GM12878 (cell line): Measurements from ENCODE around the gene EEF1A2. TPM values are rescaled to one million over a fixed set of nuclear protein-coding genes. Genes with fewer than 3 reads are reported as not detected.

Source experiments
- CHD2 ChIP-seq: IDR thresholded peaks from 2 replicates; pipeline ENCODE4 v1.6.1; 2011; ENCODE audit warnings: low read depth, low read length, improper control_type of control experiment, borderline replicate concordance
- CREM ChIP-seq: IDR thresholded peaks from 2 replicates; pipeline ENCODE4 v1.6.1; 2014; ENCODE audit warnings: antibody characterized with exemption, low read depth
- EGR1 ChIP-seq, 2 experiments: IDR thresholded peaks; 1 replicate in 1 of 2; 2 replicates in 1 of 2; pipeline ENCODE4 v1.6.1; 2011 to 2012; ENCODE audit warnings: low read depth in 2 of 2, low read length in 2 of 2, borderline replicate concordance in 1 of 2, mild to moderate bottlenecking in 1 of 2, moderate library complexity in 1 of 2
- HDAC2 ChIP-seq: fragments of 200-600 bp; sonication (generic); IDR thresholded peaks from 2 replicates; pipeline ENCODE4 v1.6.1; 2017
- IKZF1 ChIP-seq: fragments of 450-650 bp; conservative IDR thresholded peaks from 2 replicates; pipeline ENCODE4 v1.6.1; 2017; ENCODE audit warnings: antibody characterized with exemption, mild to moderate bottlenecking
- MEF2B ChIP-seq: fragments of 450-650 bp; IDR thresholded peaks from 2 replicates; pipeline ENCODE4 v1.6.1; 2018; ENCODE audit warnings: mild to moderate bottlenecking, moderate library complexity; ENCODE audit not compliant: partially characterized antibody, poor library complexity, severe bottlenecking
- MTA2 ChIP-seq: fragments of 450-650 bp; IDR thresholded peaks from 2 replicates; pipeline ENCODE4 v1.6.1; 2016; ENCODE audit warnings: low read depth, mild to moderate bottlenecking, moderate library complexity
- NR2C1 ChIP-seq: fragments of 450-650 bp; IDR thresholded peaks from 2 replicates; pipeline ENCODE4 v1.6.1; 2017; ENCODE audit warnings: antibody characterized with exemption, mild to moderate bottlenecking, moderate library complexity
- NR2C2 ChIP-seq: IDR thresholded peaks from 2 replicates; pipeline ENCODE4 v1.6.1; 2011; ENCODE audit warnings: borderline replicate concordance, low read depth; ENCODE audit not compliant: control insufficient read depth, insufficient read length
- RAD21 ChIP-seq: IDR thresholded peaks from 2 replicates; pipeline ENCODE4 v1.6.1; 2011; ENCODE audit warnings: mild to moderate bottlenecking, low read depth, low read length, moderate library complexity; ENCODE audit not compliant: insufficient read depth
- SIX5 ChIP-seq: IDR thresholded peaks from 2 replicates; pipeline ENCODE4 v1.6.1; 2011; ENCODE audit warnings: mild to moderate bottlenecking, low read depth, low read length, moderate library complexity; ENCODE audit not compliant: severe bottlenecking
- SMAD5 ChIP-seq: IDR thresholded peaks from 2 replicates; pipeline ENCODE4 v1.6.1; 2016; ENCODE audit warnings: antibody characterized with exemption, low read depth
- SMARCA5 ChIP-seq: fragments of 450-650 bp; IDR thresholded peaks from 2 replicates; pipeline ENCODE4 v1.6.1; 2017; ENCODE audit warnings: mild to moderate bottlenecking
- SMC3 ChIP-seq: IDR thresholded peaks from 2 replicates; pipeline ENCODE4 v1.6.1; 2011; ENCODE audit warnings: low read length, improper control_type of control experiment, borderline replicate concordance
- TCF12 ChIP-seq: IDR thresholded peaks from 2 replicates; pipeline ENCODE4 v1.6.1; 2011; ENCODE audit warnings: low read depth, mild to moderate bottlenecking, low read length
- YBX1 ChIP-seq: fragments of 450-650 bp; IDR thresholded peaks from 2 replicates; pipeline ENCODE4 v1.6.1; 2016; ENCODE audit warnings: antibody characterized with exemption
- ZBED1 ChIP-seq: IDR thresholded peaks from 2 replicates; pipeline ENCODE4 v1.6.1; 2016; ENCODE audit warnings: borderline replicate concordance
- ZNF217 ChIP-seq: fragments of 450-650 bp; IDR thresholded peaks from 2 replicates; pipeline ENCODE4 v1.6.1; 2017; ENCODE audit warnings: antibody characterized with exemption, mild to moderate bottlenecking
- ZSCAN29 ChIP-seq: fragments of 450-650 bp; IDR thresholded peaks from 2 replicates; pipeline ENCODE4 v1.6.1; 2017; ENCODE audit warnings: mild to moderate bottlenecking, moderate library complexity
- polyA plus RNA-seq, 11 experiments: library from polyadenylated mRNA; depleted of rRNA in 4 of 11; unstranded in 6 of 11; stranded (reverse) in 5 of 11; fragments of >200 nt; fragmentation: Nextera tagmentation in 4 of 11; fragmentation: Illumina TruSeq in 1 of 11; extraction: Ambion mirVana in 4 of 11; extraction: Trizol in 1 of 11; gene quantifications; 1 replicate in 1 of 11; 2 replicates in 10 of 11; pipeline versions ENCODE4 v1.2.1 to v1.2.3, GENCODE V29; 2011 to 2016; ENCODE audit warnings: inconsistent platforms in 2 of 11, missing spikeins in 2 of 11, low read depth in 1 of 11
- total RNA-seq, 4 experiments: library from RNA; depleted of rRNA in 3 of 4; stranded (reverse); fragments of >200 nt in 3 of 4; fragmentation: Illumina TruSeq in 1 of 4; extraction: Trizol in 1 of 4; gene quantifications; 2 replicates each; pipeline versions ENCODE4 v1.2.1 to v1.2.3, GENCODE V29; 2013 to 2021
- TF ChIP-seq, protein P1 (sequence below): fragments of 450-650 bp; IDR thresholded peaks from 2 replicates; pipeline ENCODE4 v1.6.1; 2017; ENCODE audit warnings: mild to moderate bottlenecking
- TF ChIP-seq, protein P2 (sequence below): fragments of 450-650 bp; IDR thresholded peaks from 2 replicates; pipeline ENCODE4 v1.6.1; 2017; ENCODE audit warnings: mild to moderate bottlenecking, low read depth, inconsistent platforms; ENCODE audit not compliant: poor library complexity, severe bottlenecking
- TF ChIP-seq, protein P3 (sequence below): IDR thresholded peaks from 2 replicates; pipeline ENCODE4 v1.6.1; 2011; ENCODE audit warnings: low read depth, mild to moderate bottlenecking, low read length, moderate library complexity, borderline replicate concordance; ENCODE audit errors: extremely low read depth
- TF ChIP-seq, protein P4 (sequence below): fragments of 450-650 bp; IDR thresholded peaks from 2 replicates; pipeline ENCODE4 v1.6.1; 2014; ENCODE audit warnings: mild to moderate bottlenecking
- TF ChIP-seq, protein P5 (sequence below): IDR thresholded peaks from 2 replicates; pipeline ENCODE4 v1.6.1; 2012; ENCODE audit warnings: low read length, inconsistent platforms

The EEF1A2 gene
- total and polyA plus RNA-seq, 10 of the 15 experiments (the other 5 are each of a cell fraction or from before 2014, with no cell fraction given), result 0.56 TPM; not detected in 9

DNA sequence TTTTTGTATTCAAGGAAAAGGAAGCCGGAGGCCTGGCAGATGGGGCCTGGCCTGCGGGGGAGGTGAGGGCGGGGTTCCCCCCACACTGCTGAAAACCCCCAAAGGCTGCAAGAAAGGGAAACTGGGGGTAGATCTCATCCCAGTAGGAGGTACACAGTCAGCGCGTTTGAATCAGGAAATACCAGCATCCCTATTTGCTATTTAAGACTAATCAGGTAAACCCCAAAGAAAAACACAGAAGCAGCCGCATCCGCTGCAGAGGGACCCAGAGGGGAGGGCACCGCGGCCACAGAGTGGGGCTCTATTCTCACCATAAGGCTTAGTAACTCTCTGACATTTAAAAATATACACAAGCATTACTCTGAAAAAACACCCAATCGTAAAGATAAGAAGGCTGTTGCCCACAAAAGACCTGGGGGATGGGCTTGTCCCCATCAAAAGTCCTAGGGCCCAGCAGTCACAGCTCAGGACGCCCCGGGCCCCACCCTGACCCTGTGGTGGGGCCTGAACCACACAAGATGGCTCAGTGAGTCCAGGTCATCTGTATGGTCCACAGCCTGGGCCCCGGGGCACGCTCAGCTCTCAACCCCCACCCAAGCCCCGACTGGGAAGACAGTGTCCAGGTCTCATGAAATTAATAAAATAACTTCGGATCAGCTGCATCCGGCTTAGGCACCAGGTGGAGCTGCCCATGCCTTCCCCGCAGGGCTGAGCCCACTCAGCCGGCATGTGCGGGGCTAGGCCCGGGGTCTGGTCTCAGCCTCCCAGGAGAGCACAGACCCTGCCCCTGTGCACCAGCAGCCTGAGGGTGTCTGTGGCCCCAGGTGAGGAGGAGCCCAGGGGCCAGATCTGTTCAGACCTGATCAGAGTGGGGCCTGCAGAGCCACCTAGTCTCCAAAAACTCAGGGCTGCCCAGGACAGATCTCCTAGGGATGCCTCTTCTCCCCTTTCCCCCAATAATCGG is 57.5 kb downstream of the EEF1A2 start (continued):
- TF ChIP-seq, protein P1, sequence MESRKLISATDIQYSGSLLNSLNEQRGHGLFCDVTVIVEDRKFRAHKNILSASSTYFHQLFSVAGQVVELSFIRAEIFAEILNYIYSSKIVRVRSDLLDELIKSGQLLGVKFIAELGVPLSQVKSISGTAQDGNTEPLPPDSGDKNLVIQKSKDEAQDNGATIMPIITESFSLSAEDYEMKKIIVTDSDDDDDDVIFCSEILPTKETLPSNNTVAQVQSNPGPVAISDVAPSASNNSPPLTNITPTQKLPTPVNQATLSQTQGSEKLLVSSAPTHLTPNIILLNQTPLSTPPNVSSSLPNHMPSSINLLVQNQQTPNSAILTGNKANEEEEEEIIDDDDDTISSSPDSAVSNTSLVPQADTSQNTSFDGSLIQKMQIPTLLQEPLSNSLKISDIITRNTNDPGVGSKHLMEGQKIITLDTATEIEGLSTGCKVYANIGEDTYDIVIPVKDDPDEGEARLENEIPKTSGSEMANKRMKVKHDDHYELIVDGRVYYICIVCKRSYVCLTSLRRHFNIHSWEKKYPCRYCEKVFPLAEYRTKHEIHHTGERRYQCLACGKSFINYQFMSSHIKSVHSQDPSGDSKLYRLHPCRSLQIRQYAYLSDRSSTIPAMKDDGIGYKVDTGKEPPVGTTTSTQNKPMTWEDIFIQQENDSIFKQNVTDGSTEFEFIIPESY, result no peak
- TF ChIP-seq CREM (no peak), SIX5 (no peak), TCF12 (0 out of 2 replicates have a peak, but pooled peaks have one; percentile 14), RAD21 (0 out of 2 replicates have a peak, but pooled peaks have one; percentile 2), MEF2B (peak; percentile 25), SMC3 (no peak), ZBED1 (no peak), MTA2 (peak; percentile 30; the same call in 1 of the 2 replicates), SMARCA5 (no peak), EGR1 (IDR thresholded peaks at IDR 0.05; ENCODE audit: borderline replicate concordance in 1 of 2, low read depth in 2 of 2, low read length in 2 of 2) (peak in 1 of 2 experiments; percentile 88; a peak in 2 of 3 replicates), ZSCAN29 (no peak), ZNF217 (no peak), NR2C2 (no peak), SMAD5 (no peak), CHD2 (no peak), YBX1 (no peak), HDAC2 (no peak), NR2C1 (no peak), IKZF1 (peak; percentile 38; the same call in 1 of the 2 replicates)
- TF ChIP-seq, protein P2, sequence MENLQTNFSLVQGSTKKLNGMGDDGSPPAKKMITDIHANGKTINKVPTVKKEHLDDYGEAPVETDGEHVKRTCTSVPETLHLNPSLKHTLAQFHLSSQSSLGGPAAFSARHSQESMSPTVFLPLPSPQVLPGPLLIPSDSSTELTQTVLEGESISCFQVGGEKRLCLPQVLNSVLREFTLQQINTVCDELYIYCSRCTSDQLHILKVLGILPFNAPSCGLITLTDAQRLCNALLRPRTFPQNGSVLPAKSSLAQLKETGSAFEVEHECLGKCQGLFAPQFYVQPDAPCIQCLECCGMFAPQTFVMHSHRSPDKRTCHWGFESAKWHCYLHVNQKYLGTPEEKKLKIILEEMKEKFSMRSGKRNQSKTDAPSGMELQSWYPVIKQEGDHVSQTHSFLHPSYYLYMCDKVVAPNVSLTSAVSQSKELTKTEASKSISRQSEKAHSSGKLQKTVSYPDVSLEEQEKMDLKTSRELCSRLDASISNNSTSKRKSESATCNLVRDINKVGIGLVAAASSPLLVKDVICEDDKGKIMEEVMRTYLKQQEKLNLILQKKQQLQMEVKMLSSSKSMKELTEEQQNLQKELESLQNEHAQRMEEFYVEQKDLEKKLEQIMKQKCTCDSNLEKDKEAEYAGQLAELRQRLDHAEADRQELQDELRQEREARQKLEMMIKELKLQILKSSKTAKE, result no peak
- TF ChIP-seq, protein P3, sequence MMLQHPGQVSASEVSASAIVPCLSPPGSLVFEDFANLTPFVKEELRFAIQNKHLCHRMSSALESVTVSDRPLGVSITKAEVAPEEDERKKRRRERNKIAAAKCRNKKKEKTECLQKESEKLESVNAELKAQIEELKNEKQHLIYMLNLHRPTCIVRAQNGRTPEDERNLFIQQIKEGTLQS, result no peak
- TF ChIP-seq, protein P4, sequence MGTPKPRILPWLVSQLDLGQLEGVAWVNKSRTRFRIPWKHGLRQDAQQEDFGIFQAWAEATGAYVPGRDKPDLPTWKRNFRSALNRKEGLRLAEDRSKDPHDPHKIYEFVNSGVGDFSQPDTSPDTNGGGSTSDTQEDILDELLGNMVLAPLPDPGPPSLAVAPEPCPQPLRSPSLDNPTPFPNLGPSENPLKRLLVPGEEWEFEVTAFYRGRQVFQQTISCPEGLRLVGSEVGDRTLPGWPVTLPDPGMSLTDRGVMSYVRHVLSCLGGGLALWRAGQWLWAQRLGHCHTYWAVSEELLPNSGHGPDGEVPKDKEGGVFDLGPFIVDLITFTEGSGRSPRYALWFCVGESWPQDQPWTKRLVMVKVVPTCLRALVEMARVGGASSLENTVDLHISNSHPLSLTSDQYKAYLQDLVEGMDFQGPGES, result no peak
- TF ChIP-seq, protein P5, sequence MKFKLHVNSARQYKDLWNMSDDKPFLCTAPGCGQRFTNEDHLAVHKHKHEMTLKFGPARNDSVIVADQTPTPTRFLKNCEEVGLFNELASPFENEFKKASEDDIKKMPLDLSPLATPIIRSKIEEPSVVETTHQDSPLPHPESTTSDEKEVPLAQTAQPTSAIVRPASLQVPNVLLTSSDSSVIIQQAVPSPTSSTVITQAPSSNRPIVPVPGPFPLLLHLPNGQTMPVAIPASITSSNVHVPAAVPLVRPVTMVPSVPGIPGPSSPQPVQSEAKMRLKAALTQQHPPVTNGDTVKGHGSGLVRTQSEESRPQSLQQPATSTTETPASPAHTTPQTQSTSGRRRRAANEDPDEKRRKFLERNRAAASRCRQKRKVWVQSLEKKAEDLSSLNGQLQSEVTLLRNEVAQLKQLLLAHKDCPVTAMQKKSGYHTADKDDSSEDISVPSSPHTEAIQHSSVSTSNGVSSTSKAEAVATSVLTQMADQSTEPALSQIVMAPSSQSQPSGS, result no peak
